ENCODE data around the gene ANKRD53. TPM values are rescaled to one million over a fixed set of nuclear protein-coding genes. Genes with fewer than 3 reads are reported as not detected.

The ANKRD53 gene
- total and polyA plus RNA-seq, 9 of the 15 experiments (the other 6 are each of a cell fraction or from before 2014, with no cell fraction given) = 0.18 TPM; not detected in 8

- ATAC-seq = no peak
- CTCF ChIA-PET (ENCODE audit: low intra/inter-chr PET ratio) = no interaction called here
- H3K4me1 ChIP-seq (replicated peaks in 1 of 2; ENCODE audit: control insufficient read depth in 2 of 2, insufficient read depth in 2 of 2, low read length in 2 of 2) = peaks cover 0 to 6% of the 10 kb centered on the region in 2 experiments; a peak in 2 of 5 replicates
- no peak overlapping the region for H2AFZ ChIP-seq (ENCODE audit: low read depth, low read length)
- no peak for DNase-seq (ENCODE audit: extremely low read depth in 1 of 4, low spot score in 3 of 4)
- H3K27ac ChIP-seq (ENCODE audit: extremely low read depth, low read depth, low read length) = no peak overlapping the region
- no peaks in the 10 kb centered on the region for H3K27me3 ChIP-seq (ENCODE audit: control insufficient read depth in 2 of 2, insufficient read depth in 2 of 2, low read length in 2 of 2)
- H3K9me1 ChIP-seq (ENCODE audit: control insufficient read depth, insufficient read depth, low read length) = no peaks in the 10 kb centered on the region
- BruUV-seq (replicated peaks) = no TSS peak
- intact Hi-C loops (cut with micrococcal nuclease) (no loop called here), in situ Hi-C loops (cut with MboI) (no loop called here)
- POLR2A ChIA-PET = interaction anchor here (0.6 kb wide), 1 partner anchor 99 kb away, joined by 3 read pairs; no protein-coding TSS in a partner anchor
- H3K4me3 ChIP-seq = no peak overlapping the region
- H4K20me1 ChIP-seq (replicated peaks; ENCODE audit: control insufficient read depth, insufficient read depth, low read length) = 0 out of 2 replicates have a peak, but pooled peaks cover 3% of the 10 kb centered on the region
- no peaks in the 10 kb centered on the region; the same call in 1 of the 2 replicates for H3K9me3 ChIP-seq (replicated peaks; ENCODE audit: control insufficient read depth, insufficient read depth, low read depth, low read length)
- 90% methylated on average over 3 of the region's 3 CpGs for WGBS (ENCODE audit: insufficient coverage, low coverage, missing lambda C conversion rate)
- H3K79me2 ChIP-seq (ENCODE audit: control insufficient read depth, insufficient read depth, low read length) = no peaks in the 10 kb centered on the region
- no peak for TF ChIP-seq GTF2F1 (IDR thresholded peaks at IDR 0.05; ENCODE audit: low read depth, low read length)
- no peak for TF ChIP-seq SMARCE1 (IDR thresholded peaks at IDR 0.05)
- TF ChIP-seq NCOA4 (IDR thresholded peaks at IDR 0.05; ENCODE audit: partially characterized antibody) = no peak
- TF ChIP-seq ZNF316 (IDR thresholded peaks at IDR 0.05) = no peak
- TF ChIP-seq ZBTB26 (CRISPR knock-in tag; IDR thresholded peaks at IDR 0.05) = no peak
- no peak for TF ChIP-seq ZNF384 (IDR thresholded peaks at IDR 0.05; ENCODE audit: low read depth, low read length)
- TF ChIP-seq ZNF766 (CRISPR knock-in tag; conservative IDR thresholded peaks at IDR 0.05) = no peak
- TF ChIP-seq ZBTB12 (CRISPR knock-in tag; IDR thresholded peaks at IDR 0.05) = no peak
- TF ChIP-seq ZNF311 (CRISPR knock-in tag; IDR thresholded peaks at IDR 0.05) = no peak
- peaks cover 38% of the 10 kb centered on the region for H3K36me3 ChIP-seq (ENCODE audit: control insufficient read depth, insufficient read depth, low read length)
- FAIRE-seq = no peak
- no peak overlapping the region for H3K9ac ChIP-seq (ENCODE audit: insufficient read depth in 1 of 2, low read depth in 2 of 2, low read length in 2 of 2)
- H3K4me2 ChIP-seq (ENCODE audit: insufficient read depth, low read length) = no peak overlapping the region
Observed at GRCh38 chr2:70984228-70984575, 5.8 kb downstream of the ANKRD53 start.

Data from K562 (cell line).